ENCODE results near the gene MRPL46. TPM values are rescaled to one million over a fixed set of nuclear protein-coding genes. Genes with fewer than 3 reads are reported as not detected.

The MRPL46 gene
- total and polyA plus RNA-seq, 4 donors, result 12.1 to 28.7 (median 21.1) TPM

- no peaks in the 10 kb centered on the region for H3K9me3 ChIP-seq (ENCODE audit: control insufficient read depth in 4 of 4, insufficient read depth in 3 of 4, low read length in 3 of 4)
- H3K27me3 ChIP-seq (ENCODE audit: control insufficient read depth in 3 of 3, insufficient read depth in 3 of 3, low read length in 2 of 3), result no peaks in the 10 kb centered on the region
- H3K36me3 ChIP-seq (ENCODE audit: control insufficient read depth in 4 of 4, insufficient read depth in 4 of 4, low read length in 4 of 4), result peaks cover 2 to 7% (median 5%) of the 10 kb centered on the region in 4 donors
- peaks cover 0 to 8% (median 2%) of the 10 kb centered on the region in 5 donors for H3K4me1 ChIP-seq (ENCODE audit: control insufficient read depth in 5 of 5, insufficient read depth in 5 of 5, low read length in 5 of 5)
- H3K4me3 ChIP-seq, result no peak overlapping the region
- no peak overlapping the region for H3K9ac ChIP-seq (ENCODE audit: insufficient read depth in 1 of 2, low read length in 2 of 2)
- WGBS, 2 donors, result 56 to 70% methylated on average over 1 of the region's 1 CpG
- no peak for TF ChIP-seq CTCF (IDR thresholded peaks at IDR 0.05; ENCODE audit: control extremely low read depth, extremely low read depth)
- no peak overlapping the region for H3K27ac ChIP-seq (ENCODE audit: low read depth in 1 of 2, low read length in 1 of 2)
- peak in 2 of 3 donors; percentile 16 to 31 for DNase-seq
- ATAC-seq (ENCODE audit: insufficient read depth, low FRiP score), result no peak
Measured at GRCh38 chr15:88453651-88454050, 13.5 kb downstream of the MRPL46 start.

- no peaks in the 10 kb centered on the region for H3K36me3 ChIP-seq (ENCODE audit: control insufficient read depth in 4 of 4, insufficient read depth in 4 of 4, low read length in 4 of 4)
- no peak overlapping the region for H3K4me3 ChIP-seq
- TF ChIP-seq CTCF (IDR thresholded peaks at IDR 0.05; ENCODE audit: control extremely low read depth, extremely low read depth), result no peak
- peaks cover 0 to 7% (median under 1%) of the 10 kb centered on the region in 5 donors for H3K4me1 ChIP-seq (ENCODE audit: control insufficient read depth in 5 of 5, insufficient read depth in 5 of 5, low read length in 5 of 5)
- H3K9me3 ChIP-seq (ENCODE audit: control insufficient read depth in 4 of 4, insufficient read depth in 3 of 4, low read length in 3 of 4), result no peaks in the 10 kb centered on the region
- no peak overlapping the region for H3K9ac ChIP-seq (ENCODE audit: insufficient read depth in 1 of 2, low read length in 2 of 2)
- ATAC-seq (ENCODE audit: insufficient read depth, low FRiP score) (no peak), DNase-seq (peak; percentile 61 to 76 (median 73))
- H3K27me3 ChIP-seq (ENCODE audit: control insufficient read depth in 3 of 3, insufficient read depth in 3 of 3, low read length in 2 of 3), result no peaks in the 10 kb centered on the region
- no peak overlapping the region for H3K27ac ChIP-seq (ENCODE audit: low read depth in 1 of 2, low read length in 1 of 2)
- 5 to 6% methylated on average over 12 of the region's 12 CpGs for WGBS, 2 donors
Measured at GRCh38 chr15:88450125-88450798, 16.9 kb downstream of the MRPL46 start.

- no peak overlapping the region for H3K27ac ChIP-seq (ENCODE audit: low read depth in 1 of 2, low read length in 1 of 2)
- no peak for ATAC-seq (ENCODE audit: insufficient read depth, low FRiP score)
- H3K4me3 ChIP-seq, result no peak overlapping the region
- no peaks in the 10 kb centered on the region for H3K9me3 ChIP-seq (ENCODE audit: control insufficient read depth in 4 of 4, insufficient read depth in 3 of 4, low read length in 3 of 4)
- TF ChIP-seq CTCF (IDR thresholded peaks at IDR 0.05; ENCODE audit: control extremely low read depth, extremely low read depth), result no peak
- peaks cover 0 to 5% (median 0%) of the 10 kb centered on the region in 5 donors for H3K4me1 ChIP-seq (ENCODE audit: control insufficient read depth in 5 of 5, insufficient read depth in 5 of 5, low read length in 5 of 5)
- H3K9ac ChIP-seq (ENCODE audit: insufficient read depth in 1 of 2, low read length in 2 of 2), result no peak overlapping the region
- 88 to 93% methylated on average over 8 of the region's 8 CpGs for WGBS, 2 donors
- no peaks in the 10 kb centered on the region for H3K27me3 ChIP-seq (ENCODE audit: control insufficient read depth in 3 of 3, insufficient read depth in 3 of 3, low read length in 2 of 3)
- no peaks in the 10 kb centered on the region for H3K36me3 ChIP-seq (ENCODE audit: control insufficient read depth in 4 of 4, insufficient read depth in 4 of 4, low read length in 4 of 4)
- no peak for DNase-seq
Measured at GRCh38 chr15:88449581-88449980, 17.6 kb downstream of the MRPL46 start.
